Vagina (tissue), 2 donors: Measurements from ENCODE around the gene ADAMTS16.

ENCODE experiments used
- POLR2A ChIP-seq, 2 donors: fragments of 450-650 bp; IDR thresholded peaks; one replicate each; pipeline ENCODE4 v1.6.1; 2017; ENCODE audit warnings: antibody characterized with exemption in 2 of 2, mild to moderate bottlenecking in 2 of 2, moderate library complexity in 2 of 2
- POLR2AphosphoS5 ChIP-seq, 2 donors: sonication (generic); formaldehyde crosslinking; IDR thresholded peaks; one replicate each; pipeline ENCODE4 v1.9.0; 2017; ENCODE audit warnings: antibody characterized with exemption in 2 of 2, mild to moderate bottlenecking in 2 of 2, low read depth in 1 of 2; ENCODE audit not compliant: insufficient read depth in 1 of 2
- TF ChIP-seq, protein P1 (sequence below), 3 experiments: fragments of 450-650 bp in 2 of 3; fragments of 200-600 bp in 1 of 3; sonication (generic) in 1 of 3; IDR thresholded peaks; one replicate each; pipeline ENCODE4 v1.5.1; 2017 to 2019; ENCODE audit warnings: antibody characterized with exemption in 3 of 3, mild to moderate bottlenecking in 2 of 3, moderate library complexity in 2 of 3

DNA sequence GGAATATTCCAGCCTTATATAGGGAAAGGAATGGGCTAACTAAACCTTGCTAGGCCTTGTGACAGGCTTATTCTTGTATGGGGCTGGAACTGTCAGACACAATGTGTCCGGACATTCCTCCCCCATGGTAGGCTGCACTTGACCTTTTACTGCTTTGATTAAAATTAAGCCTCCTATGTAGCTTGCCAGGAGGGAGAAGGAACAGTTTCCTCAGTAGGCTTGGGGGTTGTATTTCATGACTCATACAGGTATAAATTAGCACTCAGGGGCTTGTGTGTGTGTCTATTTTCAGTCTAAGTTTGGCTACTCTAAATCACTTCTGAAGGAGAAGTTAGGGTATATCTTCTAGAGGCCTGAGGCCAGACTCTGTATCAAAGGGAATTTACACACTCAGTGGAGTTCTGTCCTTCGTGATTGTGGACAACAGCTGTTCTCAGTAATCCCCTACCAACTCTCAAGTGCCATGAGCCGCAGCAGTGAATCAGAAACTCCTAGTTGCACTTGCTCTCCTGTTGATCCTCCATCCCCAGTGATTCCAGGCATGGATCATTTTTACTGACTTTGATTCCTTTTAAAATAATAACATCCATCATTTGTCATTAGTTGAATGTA, 16.4 kb downstream of the ADAMTS16 start:
- TF ChIP-seq, protein P1, sequence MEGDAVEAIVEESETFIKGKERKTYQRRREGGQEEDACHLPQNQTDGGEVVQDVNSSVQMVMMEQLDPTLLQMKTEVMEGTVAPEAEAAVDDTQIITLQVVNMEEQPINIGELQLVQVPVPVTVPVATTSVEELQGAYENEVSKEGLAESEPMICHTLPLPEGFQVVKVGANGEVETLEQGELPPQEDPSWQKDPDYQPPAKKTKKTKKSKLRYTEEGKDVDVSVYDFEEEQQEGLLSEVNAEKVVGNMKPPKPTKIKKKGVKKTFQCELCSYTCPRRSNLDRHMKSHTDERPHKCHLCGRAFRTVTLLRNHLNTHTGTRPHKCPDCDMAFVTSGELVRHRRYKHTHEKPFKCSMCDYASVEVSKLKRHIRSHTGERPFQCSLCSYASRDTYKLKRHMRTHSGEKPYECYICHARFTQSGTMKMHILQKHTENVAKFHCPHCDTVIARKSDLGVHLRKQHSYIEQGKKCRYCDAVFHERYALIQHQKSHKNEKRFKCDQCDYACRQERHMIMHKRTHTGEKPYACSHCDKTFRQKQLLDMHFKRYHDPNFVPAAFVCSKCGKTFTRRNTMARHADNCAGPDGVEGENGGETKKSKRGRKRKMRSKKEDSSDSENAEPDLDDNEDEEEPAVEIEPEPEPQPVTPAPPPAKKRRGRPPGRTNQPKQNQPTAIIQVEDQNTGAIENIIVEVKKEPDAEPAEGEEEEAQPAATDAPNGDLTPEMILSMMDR (IDR thresholded peaks at IDR 0.05) = no peak
- TF ChIP-seq POLR2AphosphoS5 (IDR thresholded peaks at IDR 0.05; ENCODE audit: insufficient read depth in 1 of 2, low read depth in 1 of 2) (no peak), POLR2A (IDR thresholded peaks at IDR 0.05) (no peak)
